Measurements from ENCODE around the gene CMTM8.
"Not testable (repeated sequence)": the region's sequence is repeated elsewhere in the genome, so short reads cannot be mapped to it uniquely, and the experiment has no call there.

The CMTM8 gene, protein sequence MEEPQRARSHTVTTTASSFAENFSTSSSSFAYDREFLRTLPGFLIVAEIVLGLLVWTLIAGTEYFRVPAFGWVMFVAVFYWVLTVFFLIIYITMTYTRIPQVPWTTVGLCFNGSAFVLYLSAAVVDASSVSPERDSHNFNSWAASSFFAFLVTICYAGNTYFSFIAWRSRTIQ

DNA sequence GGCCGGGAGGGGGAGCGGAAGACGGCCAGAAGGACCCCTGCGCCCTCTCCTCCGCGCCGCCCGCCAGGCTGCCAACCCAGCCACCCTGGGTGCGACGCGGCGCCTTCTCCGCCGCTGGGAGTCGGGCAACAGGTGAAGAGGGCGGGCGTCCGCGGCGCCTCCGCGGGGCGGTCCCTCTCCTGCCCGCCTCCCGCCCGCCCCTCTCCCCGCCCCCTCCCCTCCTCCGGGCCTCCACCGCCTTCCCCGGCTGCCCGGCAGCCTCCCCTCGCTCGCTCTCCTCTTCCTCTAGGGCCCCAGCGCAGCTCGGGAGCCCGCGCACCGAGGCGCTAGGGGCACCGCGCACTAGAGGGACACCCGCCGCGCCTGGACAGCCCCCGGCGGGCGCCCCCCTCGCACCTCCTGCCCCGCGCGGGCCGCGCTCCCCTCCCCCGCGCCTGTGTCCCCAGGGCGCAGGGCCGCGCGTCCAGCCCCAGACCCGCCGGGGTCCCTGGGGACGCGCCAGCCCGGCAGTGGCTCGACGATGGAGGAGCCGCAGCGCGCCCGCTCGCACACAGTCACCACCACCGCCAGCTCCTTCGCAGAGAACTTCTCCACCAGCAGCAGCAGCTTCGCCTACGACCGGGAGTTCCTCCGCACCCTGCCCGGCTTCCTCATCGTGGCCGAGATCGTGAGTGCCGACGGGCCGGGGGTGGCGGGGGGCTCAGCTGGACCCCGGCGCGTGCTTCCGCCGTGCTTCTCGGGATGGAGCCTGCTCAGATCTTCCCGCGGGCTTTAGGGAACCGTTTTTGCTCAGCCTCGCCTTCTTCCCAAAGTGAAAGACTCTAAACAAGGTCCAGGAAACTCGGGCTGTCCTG, at the start of gene CMTM8:
CMTM8 (plus strand) TSS at position 228 of the 854 bp plus-strand sequence; CDS start at position 521, 293 bp downstream.
- peak; percentile 72 to 74 for DNase-seq

DNA sequence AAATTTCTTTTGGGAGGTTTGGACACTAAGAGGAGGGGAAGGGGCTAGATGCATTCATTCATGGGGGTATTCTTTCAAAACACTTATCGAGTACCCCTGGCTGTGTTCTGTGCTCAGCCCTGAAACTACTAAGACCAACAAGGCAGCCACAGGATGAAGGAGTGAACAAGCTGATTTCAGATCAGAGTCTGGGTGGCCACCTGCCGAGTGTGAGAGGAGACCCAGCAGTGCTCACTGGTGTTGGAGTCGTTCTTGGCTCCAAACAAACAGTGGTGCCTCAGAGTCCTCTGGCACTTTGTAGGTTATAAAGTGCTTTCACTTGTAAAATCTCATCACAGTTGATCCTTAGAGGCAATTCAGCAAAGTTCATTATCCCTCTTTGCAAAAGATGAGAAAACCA, 48.8 kb upstream of the CMTM8 start:
- no peak for DNase-seq

DNA sequence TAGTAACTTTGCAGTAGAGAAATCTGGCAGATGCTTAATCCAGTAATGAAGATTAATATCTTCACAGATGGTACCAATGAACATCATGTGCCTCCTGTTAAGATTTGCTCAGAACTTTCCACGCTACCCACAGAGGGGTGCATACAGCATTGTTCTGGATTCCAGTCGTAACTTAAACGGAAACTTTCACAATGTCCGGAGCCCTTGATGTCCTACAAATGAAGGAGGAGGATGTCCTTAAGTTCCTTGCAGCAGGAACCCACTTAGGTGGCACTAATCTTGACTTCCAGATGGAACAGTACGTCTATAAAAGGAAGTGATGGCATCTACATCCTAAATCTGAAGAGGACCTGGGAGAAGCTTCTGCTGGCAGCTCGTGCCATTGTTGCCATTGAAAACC, 47.9 kb upstream of the CMTM8 start:
- DNase-seq = not testable (repeated sequence)

- no peak for DNase-seq
Observed at GRCh38 chr3:32193101-32193500, 45.4 kb upstream of the CMTM8 start.

DNA sequence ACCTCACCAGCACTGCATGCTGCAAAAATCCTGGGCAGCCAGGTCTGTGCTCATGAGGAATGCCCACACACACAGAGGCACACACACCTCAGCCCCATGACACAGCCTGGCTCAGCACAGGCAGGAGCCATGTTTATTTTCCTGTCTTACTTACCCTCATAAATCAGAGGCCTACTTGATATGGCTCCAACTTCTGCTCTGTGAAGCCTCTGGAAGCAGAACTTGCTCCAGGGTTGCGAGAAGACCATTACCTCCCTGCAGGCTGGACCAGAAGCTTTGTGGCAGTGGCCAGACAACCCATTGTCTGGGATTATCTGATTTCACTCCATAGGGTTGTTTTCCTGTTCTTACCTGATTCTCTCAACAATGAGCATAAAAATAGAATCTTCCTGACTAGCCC, 43.8 kb upstream of the CMTM8 start:
- no peak for DNase-seq

DNA sequence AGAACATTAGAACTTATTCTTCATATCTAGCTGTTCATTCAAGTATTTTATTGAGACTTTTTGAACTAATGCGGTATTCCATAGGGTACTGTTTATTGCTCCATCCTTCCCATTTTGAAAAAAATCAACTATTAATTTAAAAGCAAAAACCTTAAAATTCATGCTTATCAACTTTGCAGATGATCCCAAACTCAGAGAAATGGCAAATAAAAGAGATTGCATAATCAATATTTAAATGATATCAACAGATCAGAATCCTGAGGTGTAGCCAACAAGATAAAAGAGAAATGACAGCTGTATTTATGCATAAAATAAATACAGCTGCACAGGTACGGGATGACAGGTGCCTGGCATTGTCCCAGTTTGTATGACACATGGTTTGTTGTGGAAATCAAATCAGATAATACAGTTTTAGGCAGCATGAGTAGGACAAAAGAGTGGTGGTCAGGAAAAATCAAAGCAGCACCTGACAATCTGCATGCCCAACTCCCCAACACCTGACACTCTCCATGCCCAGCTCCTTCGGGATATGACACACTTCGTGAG, 42.4 kb upstream of the CMTM8 start:
- DNase-seq = no peak

DNA sequence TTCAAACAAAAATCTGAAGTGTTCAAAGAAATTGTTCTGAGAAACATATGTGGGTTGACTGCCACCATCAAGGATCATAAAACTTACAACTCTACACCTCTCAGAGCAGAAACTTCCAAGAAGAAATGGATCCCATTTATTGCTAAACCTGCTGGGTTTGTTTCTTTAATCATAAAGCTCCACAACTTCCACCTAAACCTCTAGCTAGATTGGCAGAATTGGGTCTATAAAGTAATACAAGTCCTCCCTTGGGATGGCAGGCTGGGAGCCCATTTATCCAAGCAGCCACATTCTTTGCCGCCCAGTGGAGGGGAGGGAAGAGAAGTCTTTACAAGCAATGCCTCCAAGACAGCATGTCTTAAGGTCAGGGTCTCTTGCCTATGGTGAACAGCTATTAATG, 40.5 kb upstream of the CMTM8 start:
- DNase-seq = no peak

DNA sequence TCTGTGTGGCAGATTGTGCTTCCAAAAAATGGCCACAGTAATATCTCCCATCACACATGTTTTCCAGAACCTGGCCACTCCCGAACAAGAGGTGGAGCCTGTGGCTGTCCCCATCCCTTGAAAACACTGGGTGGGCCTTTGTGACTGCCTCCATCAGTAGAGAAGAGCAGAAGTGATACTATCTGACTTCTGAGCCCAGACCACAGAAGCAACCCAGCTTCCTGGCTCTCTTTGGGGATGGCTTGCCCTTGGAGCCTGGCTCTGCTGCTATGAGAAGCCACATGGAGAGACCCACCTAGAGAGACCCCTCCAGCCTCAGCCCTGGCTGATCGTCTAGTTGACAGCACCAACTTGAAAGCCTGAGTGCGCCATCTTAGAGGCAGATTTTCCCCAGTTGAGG, 39.8 kb upstream of the CMTM8 start:
- DNase-seq = no peak

- no peak for DNase-seq
Observed at GRCh38 chr3:32200490-32200889, 38.0 kb upstream of the CMTM8 start.

GRCh38 chr3:32200992-32201758, 37.3 kb upstream of the CMTM8 start:
- DNase-seq = no peak

DNA sequence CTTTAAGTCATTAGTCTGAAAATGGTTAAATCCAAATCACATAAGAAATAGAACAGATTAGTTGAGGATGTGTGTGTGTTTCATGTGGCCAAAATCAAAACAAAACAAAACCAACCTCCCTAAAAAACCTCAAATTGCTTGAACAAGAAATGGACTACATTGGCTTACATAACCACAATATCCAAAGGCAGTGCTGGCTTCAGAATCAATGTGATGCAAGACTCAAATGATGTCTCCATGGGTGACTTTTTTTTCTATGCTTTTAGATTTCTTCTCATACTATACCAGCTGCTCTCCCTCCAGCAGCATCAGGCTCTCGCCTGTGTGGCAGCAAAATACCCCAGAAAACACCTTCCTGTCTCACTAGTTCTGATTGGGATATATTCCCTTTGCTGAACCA, 36.0 kb upstream of the CMTM8 start:
- no peak for DNase-seq

GRCh38 chr3:32203854-32204253, 34.6 kb upstream of the CMTM8 start:
- DNase-seq = no peak

DNA sequence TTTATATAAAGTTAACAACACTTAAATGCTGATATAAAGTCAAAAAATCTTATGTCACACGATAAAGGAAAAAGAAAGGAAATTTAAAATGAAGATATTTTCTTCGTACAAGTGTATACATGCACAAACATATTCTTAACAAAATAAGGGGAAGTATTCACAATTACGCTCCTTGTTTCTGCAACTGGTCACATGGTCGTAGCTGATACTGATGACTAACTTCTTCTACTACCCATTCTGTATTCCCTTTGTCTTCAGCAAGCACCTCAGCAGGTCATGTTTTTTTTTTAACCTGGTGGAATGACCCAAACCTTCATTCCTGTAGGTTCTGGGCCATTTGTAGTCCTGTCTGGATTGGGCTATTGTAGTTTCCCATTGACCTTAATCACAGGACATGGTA, 30.0 kb upstream of the CMTM8 start:
- DNase-seq = no peak

GRCh38 chr3:32215185-32215584, 23.3 kb upstream of the CMTM8 start:
- no peak for DNase-seq

DNA sequence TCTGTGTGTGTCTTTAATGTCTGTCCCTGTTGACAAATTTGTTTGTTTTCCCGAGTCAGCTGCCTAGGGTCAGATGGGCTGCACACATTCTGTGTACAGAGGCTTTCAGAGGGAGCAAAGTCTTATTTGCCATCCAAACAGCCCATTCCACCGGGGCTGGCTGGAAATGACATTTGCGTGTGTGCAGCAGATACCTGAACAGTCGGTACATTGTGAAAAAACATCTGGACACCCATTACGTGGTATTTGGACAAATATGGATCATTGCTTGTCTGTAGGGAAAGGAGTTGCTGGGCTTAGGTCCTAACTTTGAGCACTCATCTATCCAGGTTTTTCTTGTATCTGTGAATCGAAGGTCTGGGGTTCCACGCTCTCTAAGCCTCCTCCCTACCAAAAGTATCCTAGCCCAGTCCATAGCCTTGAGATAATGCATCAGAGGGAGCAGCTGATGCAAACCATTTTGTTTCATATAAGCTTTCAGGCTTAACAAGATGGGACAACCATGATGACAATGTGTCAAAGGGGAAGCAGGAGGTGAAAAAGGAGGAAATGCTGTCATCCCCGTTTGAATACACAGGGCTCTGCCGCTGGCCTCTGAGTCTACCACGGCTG, 22.2 kb upstream of the CMTM8 start:
- no peak for DNase-seq

DNA sequence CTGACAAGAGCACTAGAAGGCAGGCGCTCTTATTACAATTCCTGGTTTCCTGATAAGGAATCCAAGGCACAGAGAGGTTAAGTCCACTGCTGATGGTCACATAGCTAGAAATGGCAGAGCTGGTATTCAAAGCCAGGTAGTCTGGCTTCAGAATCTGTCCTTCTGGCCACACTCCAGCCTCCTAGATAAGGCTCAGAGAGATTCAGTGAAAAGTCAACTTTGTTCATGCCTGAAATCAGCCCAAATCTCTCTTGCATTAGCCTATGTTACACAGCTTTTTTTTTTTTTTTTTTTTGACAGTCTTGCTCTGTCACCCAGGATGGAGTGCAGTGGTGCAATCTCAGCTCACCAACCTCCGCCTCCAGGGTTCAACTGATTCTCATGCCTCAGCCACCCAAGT, 21.1 kb upstream of the CMTM8 start:
- no peak for DNase-seq

DNA sequence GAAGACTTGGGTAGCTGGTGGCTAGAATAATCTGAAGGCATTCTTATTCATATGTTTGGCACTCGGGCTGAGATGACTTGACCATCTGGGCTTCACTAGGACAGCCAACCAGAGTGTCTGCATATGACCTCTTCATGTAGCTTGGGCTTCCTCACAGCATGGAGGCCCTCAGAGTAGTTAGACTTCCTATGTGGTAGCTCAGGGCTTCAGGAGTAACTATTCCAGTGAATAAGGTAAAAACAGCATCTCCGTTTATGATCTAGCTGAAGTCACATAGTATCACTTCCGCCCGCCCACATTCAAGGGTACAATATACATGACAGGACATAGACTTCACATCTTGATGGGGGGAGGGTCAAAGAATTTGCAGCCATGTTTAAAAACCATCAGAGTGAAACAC, 18.9 kb upstream of the CMTM8 start:
- DNase-seq = no peak

GRCh38 chr3:32220006-32220405, 18.5 kb upstream of the CMTM8 start:
- DNase-seq = no peak

- no peak for DNase-seq
Observed at GRCh38 chr3:32222950-32223349, 15.5 kb upstream of the CMTM8 start.

DNA sequence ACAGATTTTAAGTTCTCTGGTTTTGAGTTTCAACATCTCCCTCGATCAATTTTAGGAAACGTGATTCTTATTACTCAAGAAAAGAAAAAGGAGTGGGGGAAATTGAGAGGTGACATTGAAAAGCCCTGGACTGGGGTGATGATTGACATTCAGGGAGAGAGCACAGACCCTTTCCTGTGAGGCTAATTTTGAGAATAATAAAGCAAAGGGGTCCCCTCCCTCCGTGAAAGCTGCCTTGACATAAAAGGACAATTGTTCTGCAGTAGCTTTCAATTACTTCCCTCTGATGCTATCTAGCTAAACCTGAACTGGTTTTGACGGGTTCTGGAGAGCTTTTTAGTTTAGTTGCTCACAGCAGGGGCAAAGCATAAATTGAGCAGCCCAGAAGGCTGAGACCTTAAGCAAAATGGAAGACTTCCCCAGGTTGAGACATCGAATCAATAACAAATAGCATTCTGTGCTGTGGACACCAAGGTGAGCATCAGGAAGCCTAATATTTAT, 14.4 kb upstream of the CMTM8 start:
- no peak for DNase-seq

- DNase-seq = no peak
Observed at GRCh38 chr3:32226875-32227500, 11.5 kb upstream of the CMTM8 start.

- not testable (repeated sequence) for DNase-seq
Observed at GRCh38 chr3:32228743-32229142, 9.7 kb upstream of the CMTM8 start.
